ENCODE results near the gene C1orf174.

GRCh38 chr1:3898994-3899753 is 898 bp downstream of the C1orf174 start:
- TF ChIP-seq, protein P1, sequence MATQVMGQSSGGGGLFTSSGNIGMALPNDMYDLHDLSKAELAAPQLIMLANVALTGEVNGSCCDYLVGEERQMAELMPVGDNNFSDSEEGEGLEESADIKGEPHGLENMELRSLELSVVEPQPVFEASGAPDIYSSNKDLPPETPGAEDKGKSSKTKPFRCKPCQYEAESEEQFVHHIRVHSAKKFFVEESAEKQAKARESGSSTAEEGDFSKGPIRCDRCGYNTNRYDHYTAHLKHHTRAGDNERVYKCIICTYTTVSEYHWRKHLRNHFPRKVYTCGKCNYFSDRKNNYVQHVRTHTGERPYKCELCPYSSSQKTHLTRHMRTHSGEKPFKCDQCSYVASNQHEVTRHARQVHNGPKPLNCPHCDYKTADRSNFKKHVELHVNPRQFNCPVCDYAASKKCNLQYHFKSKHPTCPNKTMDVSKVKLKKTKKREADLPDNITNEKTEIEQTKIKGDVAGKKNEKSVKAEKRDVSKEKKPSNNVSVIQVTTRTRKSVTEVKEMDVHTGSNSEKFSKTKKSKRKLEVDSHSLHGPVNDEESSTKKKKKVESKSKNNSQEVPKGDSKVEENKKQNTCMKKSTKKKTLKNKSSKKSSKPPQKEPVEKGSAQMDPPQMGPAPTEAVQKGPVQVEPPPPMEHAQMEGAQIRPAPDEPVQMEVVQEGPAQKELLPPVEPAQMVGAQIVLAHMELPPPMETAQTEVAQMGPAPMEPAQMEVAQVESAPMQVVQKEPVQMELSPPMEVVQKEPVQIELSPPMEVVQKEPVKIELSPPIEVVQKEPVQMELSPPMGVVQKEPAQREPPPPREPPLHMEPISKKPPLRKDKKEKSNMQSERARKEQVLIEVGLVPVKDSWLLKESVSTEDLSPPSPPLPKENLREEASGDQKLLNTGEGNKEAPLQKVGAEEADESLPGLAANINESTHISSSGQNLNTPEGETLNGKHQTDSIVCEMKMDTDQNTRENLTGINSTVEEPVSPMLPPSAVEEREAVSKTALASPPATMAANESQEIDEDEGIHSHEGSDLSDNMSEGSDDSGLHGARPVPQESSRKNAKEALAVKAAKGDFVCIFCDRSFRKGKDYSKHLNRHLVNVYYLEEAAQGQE (IDR thresholded peaks at IDR 0.05; ENCODE audit: borderline replicate concordance): no peak
- TF ChIP-seq POLR2AphosphoS5 (IDR thresholded peaks at IDR 0.05) (no peak), EZH2 (IDR thresholded peaks at IDR 0.05; ENCODE audit: borderline replicate concordance, insufficient read depth, low read length, poor library complexity, severe bottlenecking) (no peak), MXI1 (conservative IDR thresholded peaks at IDR 0.05; ENCODE audit: poor library complexity, severe bottlenecking) (no peak), EP300 (conservative IDR thresholded peaks at IDR 0.05; ENCODE audit: poor library complexity, severe bottlenecking) (no peak), TAF1 (IDR thresholded peaks at IDR 0.05; ENCODE audit: low read depth) (no peak), RAD21 (conservative IDR thresholded peaks at IDR 0.05) (no peak)
- TF ChIP-seq, protein P2, sequence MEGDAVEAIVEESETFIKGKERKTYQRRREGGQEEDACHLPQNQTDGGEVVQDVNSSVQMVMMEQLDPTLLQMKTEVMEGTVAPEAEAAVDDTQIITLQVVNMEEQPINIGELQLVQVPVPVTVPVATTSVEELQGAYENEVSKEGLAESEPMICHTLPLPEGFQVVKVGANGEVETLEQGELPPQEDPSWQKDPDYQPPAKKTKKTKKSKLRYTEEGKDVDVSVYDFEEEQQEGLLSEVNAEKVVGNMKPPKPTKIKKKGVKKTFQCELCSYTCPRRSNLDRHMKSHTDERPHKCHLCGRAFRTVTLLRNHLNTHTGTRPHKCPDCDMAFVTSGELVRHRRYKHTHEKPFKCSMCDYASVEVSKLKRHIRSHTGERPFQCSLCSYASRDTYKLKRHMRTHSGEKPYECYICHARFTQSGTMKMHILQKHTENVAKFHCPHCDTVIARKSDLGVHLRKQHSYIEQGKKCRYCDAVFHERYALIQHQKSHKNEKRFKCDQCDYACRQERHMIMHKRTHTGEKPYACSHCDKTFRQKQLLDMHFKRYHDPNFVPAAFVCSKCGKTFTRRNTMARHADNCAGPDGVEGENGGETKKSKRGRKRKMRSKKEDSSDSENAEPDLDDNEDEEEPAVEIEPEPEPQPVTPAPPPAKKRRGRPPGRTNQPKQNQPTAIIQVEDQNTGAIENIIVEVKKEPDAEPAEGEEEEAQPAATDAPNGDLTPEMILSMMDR (IDR thresholded peaks at IDR 0.05; ENCODE audit: poor library complexity, severe bottlenecking): no peak

Data from neural cell (in vitro differentiated cells).